Measurements from ENCODE around the gene ART1.

DNA sequence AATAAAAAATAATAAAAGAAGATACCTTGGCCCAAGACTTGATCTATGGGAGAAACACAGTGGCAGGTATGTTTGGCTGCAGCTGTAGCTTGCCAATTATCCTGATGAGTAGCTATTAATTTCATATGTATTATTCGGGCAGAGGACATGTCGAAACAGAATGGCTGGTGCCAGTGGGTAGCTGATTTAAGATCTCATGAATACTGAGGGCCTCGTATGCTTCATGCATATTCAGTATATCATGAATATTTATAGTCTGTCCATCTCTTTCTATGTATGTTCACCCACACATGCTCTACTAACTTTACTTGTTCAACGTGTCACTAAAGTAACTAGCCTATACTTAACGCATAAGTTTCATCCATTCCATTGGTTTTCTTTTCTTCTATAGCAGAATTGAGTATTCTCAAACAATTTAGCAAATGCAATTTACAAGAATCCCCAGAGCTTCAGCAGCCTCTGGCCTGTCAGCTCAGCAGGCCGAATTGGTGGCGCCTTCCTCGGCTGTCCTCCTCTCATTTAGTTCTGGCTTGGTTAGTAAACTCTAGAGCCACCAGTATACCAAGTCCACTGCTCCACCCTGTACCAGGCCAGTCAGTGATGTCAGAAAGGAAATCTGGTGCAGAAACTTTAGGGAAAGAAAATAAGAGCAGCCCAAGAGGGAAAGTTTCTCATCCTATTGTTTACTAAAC lies 21.0 kb upstream of the ART1 start:
- no peak for TF ChIP-seq ZNF274 (IDR thresholded peaks at IDR 0.05; ENCODE audit: low read depth, low read length)
- TF ChIP-seq SUZ12 (IDR thresholded peaks at IDR 0.05; ENCODE audit: extremely low read depth, insufficient read depth, insufficient read length), result no peak

Measured in NT2/D1 (cell line).